ENCODE results near the gene RRAD.

Gene RRAD

DNA sequence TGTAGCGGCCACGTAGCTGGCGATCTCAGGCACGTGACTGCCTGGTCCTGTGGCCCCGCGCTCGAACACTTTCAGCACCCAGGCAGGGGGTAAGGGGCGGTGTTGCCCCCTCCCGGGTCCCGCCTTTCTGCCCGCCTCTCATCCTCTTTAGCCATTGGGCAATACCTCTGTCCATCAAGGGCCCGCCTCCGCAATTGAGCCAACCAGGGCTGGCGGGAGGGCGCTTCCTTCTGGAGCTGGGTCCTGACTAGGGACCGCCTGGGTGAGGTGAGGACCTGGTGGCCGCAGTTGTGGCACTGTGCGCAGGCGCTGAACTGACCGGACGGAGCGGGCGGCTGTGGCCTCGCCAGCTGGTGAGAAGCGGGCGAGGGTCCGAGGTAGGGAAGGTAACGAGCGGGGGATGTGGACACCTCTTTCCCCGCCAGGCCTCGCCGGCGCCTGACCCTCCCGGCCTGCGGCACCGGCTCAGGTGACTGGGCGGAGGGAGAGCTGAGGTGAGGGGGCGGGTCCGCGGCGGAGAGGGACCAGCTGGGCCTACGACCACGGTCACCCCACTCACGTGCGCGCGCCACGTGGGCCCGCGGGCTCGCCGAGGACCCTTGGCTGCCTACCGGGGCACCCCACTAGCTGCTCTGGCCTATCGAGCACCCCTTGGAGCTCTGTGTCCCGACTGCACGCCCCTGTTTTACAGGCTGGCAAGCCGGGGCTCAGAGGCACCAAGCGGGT lies 44.9 kb downstream of the RRAD start, which contains the start of gene PDP2:
Gene PDP2 (plus strand): TSS at position 228 of the 726 bp plus-strand sequence. CDS start 3,770 bp downstream, outside the sequence.
- TF ChIP-seq, protein P1, sequence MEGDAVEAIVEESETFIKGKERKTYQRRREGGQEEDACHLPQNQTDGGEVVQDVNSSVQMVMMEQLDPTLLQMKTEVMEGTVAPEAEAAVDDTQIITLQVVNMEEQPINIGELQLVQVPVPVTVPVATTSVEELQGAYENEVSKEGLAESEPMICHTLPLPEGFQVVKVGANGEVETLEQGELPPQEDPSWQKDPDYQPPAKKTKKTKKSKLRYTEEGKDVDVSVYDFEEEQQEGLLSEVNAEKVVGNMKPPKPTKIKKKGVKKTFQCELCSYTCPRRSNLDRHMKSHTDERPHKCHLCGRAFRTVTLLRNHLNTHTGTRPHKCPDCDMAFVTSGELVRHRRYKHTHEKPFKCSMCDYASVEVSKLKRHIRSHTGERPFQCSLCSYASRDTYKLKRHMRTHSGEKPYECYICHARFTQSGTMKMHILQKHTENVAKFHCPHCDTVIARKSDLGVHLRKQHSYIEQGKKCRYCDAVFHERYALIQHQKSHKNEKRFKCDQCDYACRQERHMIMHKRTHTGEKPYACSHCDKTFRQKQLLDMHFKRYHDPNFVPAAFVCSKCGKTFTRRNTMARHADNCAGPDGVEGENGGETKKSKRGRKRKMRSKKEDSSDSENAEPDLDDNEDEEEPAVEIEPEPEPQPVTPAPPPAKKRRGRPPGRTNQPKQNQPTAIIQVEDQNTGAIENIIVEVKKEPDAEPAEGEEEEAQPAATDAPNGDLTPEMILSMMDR (IDR thresholded peaks at IDR 0.05; ENCODE audit: low read depth, low read length, missing control alignments), result no peak
- peak; percentile 84 for DNase-seq (ENCODE audit: extremely low read depth, low read depth)
- peak within 1 kb of the TSS; percentile 91 for H3K4me3 ChIP-seq (replicated peaks; ENCODE audit: low read depth, low read length)

GRCh38 chr16:66878067-66878466 lies 47.3 kb downstream of the RRAD start:
- H3K4me3 ChIP-seq (replicated peaks; ENCODE audit: low read depth, low read length), result no peak overlapping the region
- DNase-seq (ENCODE audit: extremely low read depth, low read depth), result no peak
- TF ChIP-seq, protein P1 (IDR thresholded peaks at IDR 0.05; ENCODE audit: low read depth, low read length, missing control alignments), result no peak

DNA sequence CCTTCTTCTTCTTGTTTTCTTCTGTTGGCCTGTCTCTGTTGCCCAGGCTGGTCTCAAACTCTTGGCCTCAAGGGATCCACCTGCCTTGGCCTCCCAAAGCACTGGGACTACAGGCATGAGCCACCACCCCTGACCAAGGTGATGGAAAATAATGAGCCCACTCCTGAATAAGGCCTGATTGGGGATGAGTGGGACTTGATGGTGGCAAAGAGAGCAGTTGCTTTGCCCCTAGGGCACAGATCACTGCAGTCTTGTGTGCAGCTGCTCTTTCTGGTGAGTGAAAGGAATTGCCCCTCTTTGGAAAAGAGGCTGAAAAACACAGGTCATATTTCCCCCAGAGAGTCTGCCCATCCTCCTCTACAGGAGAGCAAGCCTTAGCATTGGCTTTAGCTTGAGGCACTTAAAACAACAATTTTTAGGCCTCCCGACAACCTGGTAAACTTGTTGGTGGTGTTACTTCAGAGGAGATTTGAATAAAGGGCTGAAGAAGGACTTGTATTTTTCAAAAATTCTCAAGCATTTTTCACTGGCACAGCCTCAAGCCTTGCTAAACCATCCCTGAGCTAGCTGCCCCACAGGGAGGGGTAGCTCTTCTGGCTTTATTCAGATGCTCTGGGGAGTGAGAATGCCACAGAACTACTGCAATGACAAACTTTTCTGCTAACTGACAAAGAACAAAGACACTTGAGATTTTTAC lies 51.1 kb downstream of the RRAD start:
- H3K4me3 ChIP-seq (replicated peaks; ENCODE audit: low read depth, low read length), result no peak overlapping the region
- TF ChIP-seq, protein P1 (IDR thresholded peaks at IDR 0.05; ENCODE audit: low read depth, low read length, missing control alignments), result no peak
- no peak for DNase-seq (ENCODE audit: extremely low read depth, low read depth)

DNA sequence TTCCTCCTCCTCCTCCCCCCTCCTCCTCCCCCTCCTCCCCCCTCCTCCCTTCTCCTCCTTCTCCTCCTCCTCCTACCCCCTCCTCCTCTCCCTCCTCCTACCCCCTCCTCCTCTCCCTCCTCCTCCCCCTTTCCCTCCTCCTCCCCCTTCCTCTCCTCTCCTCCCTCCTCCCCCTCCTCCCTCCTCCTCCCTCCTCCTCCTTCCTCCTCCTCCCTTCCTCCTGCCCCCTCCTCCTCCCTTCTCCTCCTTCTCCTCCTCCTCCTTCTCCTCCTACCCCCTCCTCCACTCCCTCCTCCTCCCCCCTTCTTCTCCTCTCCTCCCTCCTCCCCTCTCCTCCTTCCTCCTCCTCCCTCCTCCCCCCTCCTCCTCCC lies 51.7 kb downstream of the RRAD start:
- TF ChIP-seq, protein P1 (IDR thresholded peaks at IDR 0.05; ENCODE audit: low read depth, low read length, missing control alignments), result no peak
- no peak overlapping the region for H3K4me3 ChIP-seq (replicated peaks; ENCODE audit: low read depth, low read length)
- no peak for DNase-seq (ENCODE audit: extremely low read depth, low read depth)

GRCh38 chr16:66872943-66873684 lies 52.2 kb downstream of the RRAD start:
- TF ChIP-seq, protein P1 (IDR thresholded peaks at IDR 0.05; ENCODE audit: low read depth, low read length, missing control alignments), result peak; percentile 98
- H3K4me3 ChIP-seq (replicated peaks; ENCODE audit: low read depth, low read length), result peak overlapping the region; percentile 49
- peak; percentile 100 for DNase-seq (ENCODE audit: extremely low read depth, low read depth)

GRCh38 chr16:66872559-66872942 lies 52.8 kb downstream of the RRAD start:
- peak overlapping the region; percentile 49 for H3K4me3 ChIP-seq (replicated peaks; ENCODE audit: low read depth, low read length)
- no peak for DNase-seq (ENCODE audit: extremely low read depth, low read depth)
- TF ChIP-seq, protein P1 (IDR thresholded peaks at IDR 0.05; ENCODE audit: low read depth, low read length, missing control alignments), result no peak
